ENCODE measurements around the gene APBB3. TPM values are rescaled to one million over a fixed set of nuclear protein-coding genes. Genes with fewer than 3 reads are reported as not detected.

The APBB3 gene
- total RNA-seq, 1 donor from 2014 or later, result 5.1 TPM

Other genes with a start within 250 kb of the APBB3 start
- gene HBEGF, start 218.0 kb downstream of the APBB3 start, total RNA-seq, result 16.6 and 24.3 TPM in 2 replicates
- not detected in 2 replicates for gene SLC4A9, start 204.4 kb downstream of the APBB3 start, total RNA-seq
- 59.8 and 89.8 TPM in 2 replicates for gene ANKHD1, start 162.8 kb downstream of the APBB3 start, total RNA-seq
- gene EIF4EBP3, start 16.9 kb downstream of the APBB3 start, total RNA-seq, result 1.4 and 1.8 TPM in 2 replicates
- gene SRA1, start 7.1 kb downstream of the APBB3 start, total RNA-seq, result 19.7 and 28.1 TPM in 2 replicates
- 22.6 and 30.7 TPM in 2 replicates for gene SLC35A4, start 230 bp upstream of the APBB3 start, total RNA-seq
- gene CD14, start 68.6 kb upstream of the APBB3 start, total RNA-seq, result 0.26 and 0.49 TPM in 2 replicates
- gene TMCO6, start 74.9 kb upstream of the APBB3 start, total RNA-seq, result 13.5 and 13.9 TPM in 2 replicates
- gene NDUFA2, start 83.0 kb upstream of the APBB3 start, total RNA-seq, result 40.1 and 48.5 TPM in 2 replicates
- 77.4 and 95.0 TPM in 2 replicates for gene IK, start 83.2 kb upstream of the APBB3 start, total RNA-seq
- 29.9 and 39.3 TPM in 2 replicates for gene WDR55, start 100.3 kb upstream of the APBB3 start, total RNA-seq
- gene DND1, start 109.0 kb upstream of the APBB3 start, total RNA-seq, result 0.13 and 0.28 TPM in 2 replicates
- gene HARS1, start 126.8 kb upstream of the APBB3 start, total RNA-seq, result 92.7 and 110 TPM in 2 replicates
- gene HARS2, start 126.9 kb upstream of the APBB3 start, total RNA-seq, result 26.9 and 39.8 TPM in 2 replicates
- 53.5 and 75.7 TPM in 2 replicates for gene ZMAT2, start 135.8 kb upstream of the APBB3 start, total RNA-seq
- gene PCDHA1, start 221.5 kb upstream of the APBB3 start, total RNA-seq, result 0.04 TPM in 1 of 2 replicates, not detected in the other
- 0.07 and 0.21 TPM in 2 replicates for gene PCDHA2, start 230.3 kb upstream of the APBB3 start, total RNA-seq
- gene PCDHA3, start 236.5 kb upstream of the APBB3 start, total RNA-seq, result 0.18 and 0.26 TPM in 2 replicates
- gene PCDHA4, start 242.5 kb upstream of the APBB3 start, total RNA-seq, result 0.26 and 0.42 TPM in 2 replicates

All from pulmonary artery endothelial cell (primary cell).